DND-41 (cell line): ENCODE results near the gene NEK7.

Experiments used
- EZH2 ChIP-seq: IDR thresholded peaks from 3 replicates; pipeline ENCODE4 v1.6.1; 2012; ENCODE audit warnings: borderline replicate concordance, low read depth, mild to moderate bottlenecking, moderate library complexity, low read length, inconsistent platforms; ENCODE audit not compliant: severe bottlenecking
- TF ChIP-seq, protein P1 (sequence below): IDR thresholded peaks from 2 replicates; pipeline ENCODE4 v1.5.1; 2012; ENCODE audit warnings: borderline replicate concordance, low read length, moderate library complexity, mild to moderate bottlenecking; ENCODE audit not compliant: poor library complexity, severe bottlenecking; ENCODE audit errors: extremely low read depth

DNA sequence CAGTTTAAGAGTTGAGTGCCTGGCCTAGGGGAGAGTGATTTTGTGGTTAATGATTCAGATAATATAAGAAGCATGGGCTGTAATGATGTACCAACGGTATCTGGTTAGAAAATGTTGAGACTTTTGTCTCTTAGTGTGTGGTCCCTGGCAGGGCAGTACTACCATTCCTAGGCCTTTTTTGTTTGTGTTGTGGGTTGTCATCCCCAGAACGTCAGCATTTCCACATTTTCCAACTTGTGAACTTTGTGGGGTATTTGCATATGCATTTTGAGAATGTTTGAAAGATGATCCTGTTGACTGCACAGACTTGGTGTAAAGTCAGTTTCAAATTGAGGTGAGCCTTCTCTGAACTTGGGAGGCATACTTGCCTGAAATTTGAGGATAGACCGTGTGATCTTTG, 11.4 kb downstream of the NEK7 start:
- TF ChIP-seq, protein P1, sequence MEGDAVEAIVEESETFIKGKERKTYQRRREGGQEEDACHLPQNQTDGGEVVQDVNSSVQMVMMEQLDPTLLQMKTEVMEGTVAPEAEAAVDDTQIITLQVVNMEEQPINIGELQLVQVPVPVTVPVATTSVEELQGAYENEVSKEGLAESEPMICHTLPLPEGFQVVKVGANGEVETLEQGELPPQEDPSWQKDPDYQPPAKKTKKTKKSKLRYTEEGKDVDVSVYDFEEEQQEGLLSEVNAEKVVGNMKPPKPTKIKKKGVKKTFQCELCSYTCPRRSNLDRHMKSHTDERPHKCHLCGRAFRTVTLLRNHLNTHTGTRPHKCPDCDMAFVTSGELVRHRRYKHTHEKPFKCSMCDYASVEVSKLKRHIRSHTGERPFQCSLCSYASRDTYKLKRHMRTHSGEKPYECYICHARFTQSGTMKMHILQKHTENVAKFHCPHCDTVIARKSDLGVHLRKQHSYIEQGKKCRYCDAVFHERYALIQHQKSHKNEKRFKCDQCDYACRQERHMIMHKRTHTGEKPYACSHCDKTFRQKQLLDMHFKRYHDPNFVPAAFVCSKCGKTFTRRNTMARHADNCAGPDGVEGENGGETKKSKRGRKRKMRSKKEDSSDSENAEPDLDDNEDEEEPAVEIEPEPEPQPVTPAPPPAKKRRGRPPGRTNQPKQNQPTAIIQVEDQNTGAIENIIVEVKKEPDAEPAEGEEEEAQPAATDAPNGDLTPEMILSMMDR, result no peak
- no peak for TF ChIP-seq EZH2
